Measurements from ENCODE around the gene KCNC3.

DNA sequence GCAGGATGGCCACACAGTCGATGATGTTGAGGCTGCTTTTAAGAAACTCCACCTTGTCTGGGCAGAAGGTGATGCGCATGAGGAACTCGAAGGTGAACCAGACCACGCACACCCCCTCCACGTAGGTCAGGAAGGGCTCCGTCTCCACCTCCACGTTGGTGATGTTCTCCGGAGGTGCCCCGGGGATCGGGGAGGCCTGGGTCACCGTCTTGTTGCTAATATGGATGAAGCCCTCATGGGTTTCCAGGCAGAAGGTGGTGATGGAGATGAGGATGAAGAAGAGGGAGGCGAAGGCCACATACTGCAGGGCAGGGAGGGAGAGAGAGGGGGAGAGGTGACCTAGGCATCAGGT, 5.4 kb downstream of the KCNC3 start:
- TF ChIP-seq, protein P1, sequence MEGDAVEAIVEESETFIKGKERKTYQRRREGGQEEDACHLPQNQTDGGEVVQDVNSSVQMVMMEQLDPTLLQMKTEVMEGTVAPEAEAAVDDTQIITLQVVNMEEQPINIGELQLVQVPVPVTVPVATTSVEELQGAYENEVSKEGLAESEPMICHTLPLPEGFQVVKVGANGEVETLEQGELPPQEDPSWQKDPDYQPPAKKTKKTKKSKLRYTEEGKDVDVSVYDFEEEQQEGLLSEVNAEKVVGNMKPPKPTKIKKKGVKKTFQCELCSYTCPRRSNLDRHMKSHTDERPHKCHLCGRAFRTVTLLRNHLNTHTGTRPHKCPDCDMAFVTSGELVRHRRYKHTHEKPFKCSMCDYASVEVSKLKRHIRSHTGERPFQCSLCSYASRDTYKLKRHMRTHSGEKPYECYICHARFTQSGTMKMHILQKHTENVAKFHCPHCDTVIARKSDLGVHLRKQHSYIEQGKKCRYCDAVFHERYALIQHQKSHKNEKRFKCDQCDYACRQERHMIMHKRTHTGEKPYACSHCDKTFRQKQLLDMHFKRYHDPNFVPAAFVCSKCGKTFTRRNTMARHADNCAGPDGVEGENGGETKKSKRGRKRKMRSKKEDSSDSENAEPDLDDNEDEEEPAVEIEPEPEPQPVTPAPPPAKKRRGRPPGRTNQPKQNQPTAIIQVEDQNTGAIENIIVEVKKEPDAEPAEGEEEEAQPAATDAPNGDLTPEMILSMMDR (conservative IDR thresholded peaks at IDR 0.05; ENCODE audit: low read depth, low read length), result no peak
- TF ChIP-seq POLR2A (IDR thresholded peaks at IDR 0.05; ENCODE audit: low read depth, low read length) (no peak), RFX5 (IDR thresholded peaks at IDR 0.05; ENCODE audit: low read depth, low read length) (no peak), CHD1 (IDR thresholded peaks at IDR 0.05; ENCODE audit: low read depth, low read length) (no peak), SMC3 (IDR thresholded peaks at IDR 0.05; ENCODE audit: low read depth, low read length) (no peak), MAZ (IDR thresholded peaks at IDR 0.05; ENCODE audit: borderline replicate concordance, low read depth, low read length) (no peak), CEBPB (IDR thresholded peaks at IDR 0.05; ENCODE audit: low read depth, low read length) (no peak), MXI1 (IDR thresholded peaks at IDR 0.05; ENCODE audit: borderline replicate concordance, low read depth, low read length) (no peak)
- TF ChIP-seq, protein P2, sequence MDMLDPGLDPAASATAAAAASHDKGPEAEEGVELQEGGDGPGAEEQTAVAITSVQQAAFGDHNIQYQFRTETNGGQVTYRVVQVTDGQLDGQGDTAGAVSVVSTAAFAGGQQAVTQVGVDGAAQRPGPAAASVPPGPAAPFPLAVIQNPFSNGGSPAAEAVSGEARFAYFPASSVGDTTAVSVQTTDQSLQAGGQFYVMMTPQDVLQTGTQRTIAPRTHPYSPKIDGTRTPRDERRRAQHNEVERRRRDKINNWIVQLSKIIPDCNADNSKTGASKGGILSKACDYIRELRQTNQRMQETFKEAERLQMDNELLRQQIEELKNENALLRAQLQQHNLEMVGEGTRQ (IDR thresholded peaks at IDR 0.05; ENCODE audit: low read depth, low read length), result no peak

All from IMR-90 (cell line).